Activated naive CD8-positive, alpha-beta T cell treated with anti-CD3 and anti-CD28 coated beads, Interleukin-2, amount 50 U/mL, for 16 hours (primary cell): ENCODE data around the gene OBSCN.
A peak's percentile ranks its signal among the peaks of the same experiment; 100 is the strongest.
"Not testable (repeated sequence)": the region's sequence is repeated elsewhere in the genome, so short reads cannot be mapped to it uniquely, and the experiment has no call there.

Source experiments
- DNase-seq: peaks from one replicate; pipeline ENCODE4 v3.0.0-alpha.2; 2020; ENCODE audit warnings: low read depth, low spot score

OBSCN gene

GRCh38 chr1:228212966-228213844, 5.4 kb downstream of the OBSCN start:
- peak; percentile 87 for DNase-seq

- no peak for DNase-seq
These were observed 6.3 kb downstream of the OBSCN start for GRCh38 chr1:228213917-228214808.

GRCh38 chr1:228214921-228215662, 7.2 kb downstream of the OBSCN start:
- DNase-seq, result no peak

- DNase-seq, result no peak
These were observed 7.8 kb downstream of the OBSCN start for GRCh38 chr1:228215663-228216116.

- no peak for DNase-seq
These were observed 8.8 kb downstream of the OBSCN start for GRCh38 chr1:228216371-228217320.

GRCh38 chr1:228217551-228218344, 9.9 kb downstream of the OBSCN start:
- no peak for DNase-seq

DNA sequence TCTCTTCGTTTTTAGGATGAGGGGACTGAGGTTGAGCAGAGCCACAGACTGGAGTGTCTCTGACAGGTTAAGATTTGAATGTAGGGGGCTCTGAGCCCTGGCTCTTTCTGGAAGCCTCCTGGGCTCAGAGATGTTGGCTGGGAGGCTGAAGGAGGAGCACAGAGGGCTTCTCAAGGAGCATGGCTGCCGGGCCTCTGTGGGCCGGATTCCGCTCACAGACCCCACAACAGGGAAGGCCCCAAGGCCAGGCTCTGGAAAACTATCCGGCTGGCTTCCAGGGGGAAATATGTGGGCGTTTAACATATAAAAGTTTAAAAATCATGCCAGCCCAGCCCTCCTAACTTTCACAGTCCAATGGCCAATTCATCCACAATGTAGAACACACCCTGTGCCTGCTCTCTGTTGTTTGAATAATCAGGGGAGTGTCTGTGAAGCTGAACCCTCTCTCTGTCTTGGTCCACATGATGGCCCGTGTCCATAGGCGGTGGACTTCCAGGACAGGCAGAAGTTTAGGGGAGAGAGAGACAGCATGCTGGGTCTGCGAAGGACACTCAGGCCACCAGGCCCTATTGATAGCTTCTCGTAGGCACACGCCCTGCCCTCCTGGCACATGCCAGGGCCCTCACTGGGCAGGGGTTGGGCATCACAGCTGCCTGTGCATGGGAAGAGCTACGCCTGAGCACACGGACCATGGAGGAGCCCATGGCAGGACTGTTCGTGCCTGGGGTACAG, 10.8 kb downstream of the OBSCN start:
- no peak for DNase-seq

- no peak for DNase-seq
These were observed 11.6 kb downstream of the OBSCN start for GRCh38 chr1:228219245-228219961.

- no peak for DNase-seq
These were observed 12.3 kb downstream of the OBSCN start for GRCh38 chr1:228219962-228220780.

DNA sequence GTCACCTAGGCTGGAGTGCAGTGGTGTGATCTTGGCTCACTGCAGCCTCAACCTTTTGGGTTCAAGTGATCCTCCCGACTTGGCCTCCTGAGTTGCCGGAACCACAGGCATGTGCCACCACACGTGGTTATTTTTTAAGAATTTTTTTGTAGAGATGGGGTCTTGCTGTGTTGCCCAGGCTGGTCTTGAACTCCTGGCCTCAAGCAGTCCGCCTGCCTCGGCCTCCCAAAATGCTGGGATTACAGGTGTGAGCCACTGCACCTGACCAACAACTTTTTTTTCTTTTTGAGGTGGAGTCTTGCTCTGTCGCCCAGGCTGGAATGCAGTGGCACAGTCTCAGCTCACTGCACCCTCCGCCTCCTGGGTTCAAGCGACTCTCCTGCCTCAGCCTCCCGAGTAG, 13.3 kb downstream of the OBSCN start:
- not testable (repeated sequence) for DNase-seq

GRCh38 chr1:228222548-228222947, 14.7 kb downstream of the OBSCN start:
- no peak for DNase-seq

DNA sequence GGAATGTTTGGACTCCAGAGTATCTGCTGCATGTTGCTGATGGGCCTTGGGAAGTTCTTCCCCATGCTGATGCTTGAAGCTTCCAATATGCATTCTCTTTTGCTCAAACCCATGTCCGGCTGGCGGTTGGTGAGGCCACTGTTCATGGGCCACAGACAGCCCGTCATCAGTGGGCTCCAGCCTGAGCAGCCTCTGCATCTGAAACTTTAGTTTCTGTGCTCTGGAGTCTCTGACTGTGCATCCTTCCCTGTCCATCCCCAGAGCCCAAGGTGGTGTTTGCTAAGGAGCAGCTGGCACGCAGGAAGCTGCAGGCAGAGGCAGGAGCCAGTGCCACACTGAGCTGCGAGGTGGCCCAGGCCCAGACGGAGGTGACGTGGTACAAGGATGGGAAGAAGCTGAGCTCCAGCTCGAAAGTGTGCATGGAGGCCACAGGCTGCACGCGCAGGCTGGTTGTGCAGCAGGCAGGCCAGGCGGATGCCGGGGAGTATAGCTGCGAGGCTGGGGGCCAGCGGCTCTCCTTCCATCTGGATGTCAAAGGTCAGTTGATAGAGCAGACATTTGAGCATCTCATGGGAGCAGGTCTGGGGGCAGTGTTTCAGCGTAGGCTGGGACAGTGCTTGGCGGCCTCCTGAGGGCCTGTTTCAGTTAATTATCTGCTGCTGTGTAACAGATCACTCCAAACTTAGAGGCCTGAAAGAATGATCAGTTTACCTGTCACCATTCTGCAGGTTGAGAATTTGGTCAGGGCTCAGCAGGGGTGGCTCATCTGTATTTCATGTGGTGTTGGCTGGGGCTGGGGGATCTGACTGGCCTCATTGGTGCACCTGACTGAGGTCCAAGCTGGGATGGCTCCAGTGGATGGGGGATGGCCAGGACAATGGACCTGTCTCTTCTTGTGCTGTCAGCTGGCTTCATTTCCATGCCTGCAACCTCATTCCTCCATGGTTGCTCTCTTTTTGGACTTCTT, 16.6 kb downstream of the OBSCN start:
- no peak for DNase-seq

DNA sequence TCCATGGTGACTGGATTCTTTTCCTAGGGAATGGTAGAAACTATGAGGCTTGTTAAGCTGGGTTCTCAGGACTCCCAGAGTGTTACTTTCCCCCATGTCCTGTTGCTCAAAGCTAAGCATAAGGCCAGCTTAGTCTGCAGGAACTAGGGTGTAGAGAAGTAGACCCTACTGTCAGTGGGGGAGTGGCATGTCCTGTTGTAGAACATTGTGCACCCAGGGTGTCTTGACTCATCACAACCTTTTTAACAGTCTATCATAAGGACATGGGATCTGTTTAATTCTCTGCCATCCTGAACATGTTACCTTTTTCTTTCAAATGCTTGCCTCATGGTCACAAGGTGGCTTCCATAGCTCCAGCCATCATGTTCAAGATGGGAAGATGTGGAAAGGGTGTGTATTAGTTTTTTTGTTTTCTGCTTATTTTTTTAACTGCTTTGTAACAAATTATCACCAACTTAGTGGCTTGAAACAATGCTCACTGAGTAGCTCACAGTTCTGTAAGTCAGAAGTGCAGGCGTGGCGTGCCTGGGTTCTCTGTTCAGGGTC, 17.4 kb downstream of the OBSCN start:
- DNase-seq, result no peak

- no peak for DNase-seq
These were observed 17.9 kb downstream of the OBSCN start for GRCh38 chr1:228225740-228226139.

DNA sequence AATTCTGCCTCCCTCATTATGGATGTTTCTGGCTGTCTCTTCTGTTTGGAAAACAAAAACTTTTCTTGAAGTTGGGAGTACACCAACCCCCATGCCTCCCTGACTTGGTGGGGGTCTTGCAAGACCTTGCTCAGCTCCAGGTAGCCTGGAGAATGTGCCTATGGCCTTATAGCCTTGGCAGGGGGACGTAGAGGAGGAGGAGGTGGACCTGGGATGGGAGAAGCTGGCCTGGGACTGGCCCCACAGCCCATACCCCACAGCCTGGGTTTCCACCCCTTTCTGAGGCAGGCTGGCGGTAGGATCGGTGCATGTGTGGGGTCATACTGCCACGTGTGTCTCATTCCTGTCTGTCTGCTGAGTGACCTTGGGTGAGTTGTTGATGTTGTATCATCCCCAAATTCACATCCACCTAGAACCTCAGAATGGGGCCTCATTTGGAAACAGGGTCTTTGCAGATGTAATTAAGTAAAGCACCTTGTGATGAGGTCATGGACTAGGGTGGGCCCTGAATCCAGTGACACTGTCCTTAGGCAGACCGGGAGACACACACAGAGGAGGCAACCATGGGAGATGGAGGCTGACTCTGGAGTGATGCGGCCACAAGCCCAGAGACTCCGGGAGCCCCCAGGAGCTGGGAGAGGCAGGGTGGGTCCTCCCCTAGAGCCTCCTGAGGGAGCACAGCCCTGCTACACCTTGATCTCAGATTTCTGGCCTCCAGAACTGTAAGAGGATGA, 18.5 kb downstream of the OBSCN start:
- DNase-seq, result no peak
